ENCODE results near the gene DDX39A. TPM values are rescaled to one million over a fixed set of nuclear protein-coding genes. Genes with fewer than 3 reads are reported as not detected.
"Not testable (repeated sequence)": the region's sequence is repeated elsewhere in the genome, so short reads cannot be mapped to it uniquely, and the experiment has no call there.

The DDX39A gene
- total RNA-seq, 1 donor from 2014 or later: 92.5 TPM

GRCh38 chr19:14391156-14391821 lies 27.9 kb downstream of the DDX39A start:
- DNase-seq (ENCODE audit: low read depth, low spot score): no peak

GRCh38 chr19:14390548-14390947 lies 28.6 kb downstream of the DDX39A start:
- DNase-seq (ENCODE audit: low read depth, low spot score): no peak

GRCh38 chr19:14385492-14385891 lies 33.6 kb downstream of the DDX39A start:
- DNase-seq (ENCODE audit: low read depth, low spot score): no peak

DNA sequence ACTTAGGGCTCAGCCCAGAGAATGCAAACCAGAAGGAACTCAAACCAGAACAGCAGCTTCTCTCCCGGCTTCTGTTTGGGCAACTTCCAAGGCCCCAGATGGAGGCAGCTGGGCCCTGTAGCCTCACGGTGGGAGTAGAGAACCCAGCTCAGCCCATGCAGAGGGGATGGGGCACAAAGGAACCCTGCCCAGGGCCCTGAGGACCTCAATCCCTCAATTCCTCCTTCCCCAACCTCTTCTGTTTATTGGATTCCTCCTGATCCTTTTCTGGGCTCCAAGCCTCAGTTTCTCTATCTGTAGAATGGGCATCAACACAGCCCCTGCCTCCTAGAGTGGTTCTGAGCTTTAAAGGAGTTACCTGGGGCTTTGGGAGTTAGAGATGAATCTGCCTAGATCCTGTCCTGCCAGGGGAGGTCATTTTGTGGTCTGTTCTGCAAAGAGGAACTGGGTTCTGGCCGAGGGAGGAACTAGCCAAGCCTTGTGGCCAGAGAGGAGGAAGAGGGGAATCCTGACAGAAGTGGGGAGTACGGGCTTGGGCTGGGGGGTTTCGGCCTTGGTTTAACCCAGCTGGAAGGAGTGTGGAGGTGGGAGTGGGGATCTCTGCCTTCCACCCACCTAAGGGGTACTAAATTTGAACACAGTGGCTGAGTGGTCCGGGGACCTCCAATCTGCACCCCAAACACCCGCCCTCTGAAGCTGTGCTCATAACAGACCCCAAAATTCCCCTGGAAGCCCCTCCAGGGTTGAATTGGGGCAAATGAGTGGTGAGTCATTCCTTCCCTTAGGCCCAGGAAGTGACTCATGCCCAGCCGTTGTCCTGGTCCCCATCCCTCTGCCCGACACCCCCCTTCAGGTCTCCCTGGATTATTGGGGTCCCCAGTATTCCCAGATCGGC lies 35.2 kb downstream of the DDX39A start:
- DNase-seq (ENCODE audit: low read depth, low spot score): no peak

GRCh38 chr19:14381689-14382474 lies 37.3 kb downstream of the DDX39A start:
- no peak for DNase-seq (ENCODE audit: low read depth, low spot score)

DNA sequence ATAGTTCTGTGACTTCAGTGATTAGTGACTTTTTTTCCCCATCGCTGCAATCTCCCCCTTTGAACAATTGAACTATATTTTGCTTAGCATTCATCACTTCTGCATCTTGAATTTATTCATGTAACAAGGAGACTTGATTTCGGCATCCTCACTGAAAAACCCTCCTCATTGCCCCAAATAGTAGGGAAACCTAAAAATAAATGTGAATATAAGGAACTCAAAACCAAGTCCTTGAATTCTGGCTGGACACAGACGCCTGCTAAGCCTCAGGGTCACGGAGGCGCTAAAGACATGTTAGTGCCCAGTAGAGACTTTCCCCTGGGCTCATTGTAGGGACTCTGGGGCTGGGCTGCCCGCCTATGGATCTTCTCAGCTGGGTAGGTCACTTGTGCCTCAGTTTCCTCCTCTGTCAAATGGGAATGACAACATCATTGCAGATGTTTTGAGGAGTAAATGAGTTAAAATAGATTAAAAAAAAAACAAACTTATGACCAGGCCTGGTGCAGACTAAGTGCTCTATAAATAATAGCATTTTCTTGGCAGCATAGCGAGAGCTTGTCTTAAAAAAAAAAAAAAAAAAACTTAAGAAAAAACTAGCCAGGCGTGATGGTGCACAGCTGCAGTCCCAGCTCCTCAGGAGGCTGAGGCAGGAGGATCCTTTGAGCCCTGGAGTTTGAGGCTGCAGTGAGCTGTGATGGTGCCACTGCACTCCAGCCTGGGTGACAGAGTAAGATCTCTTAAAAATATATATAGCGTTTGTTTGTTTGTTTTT lies 39.7 kb downstream of the DDX39A start:
- DNase-seq (ENCODE audit: low read depth, low spot score): no peak

GRCh38 chr19:14378890-14379289 lies 40.3 kb downstream of the DDX39A start:
- DNase-seq (ENCODE audit: low read depth, low spot score): no peak

GRCh38 chr19:14377883-14378328 lies 41.2 kb downstream of the DDX39A start:
- DNase-seq (ENCODE audit: low read depth, low spot score): no peak

DNA sequence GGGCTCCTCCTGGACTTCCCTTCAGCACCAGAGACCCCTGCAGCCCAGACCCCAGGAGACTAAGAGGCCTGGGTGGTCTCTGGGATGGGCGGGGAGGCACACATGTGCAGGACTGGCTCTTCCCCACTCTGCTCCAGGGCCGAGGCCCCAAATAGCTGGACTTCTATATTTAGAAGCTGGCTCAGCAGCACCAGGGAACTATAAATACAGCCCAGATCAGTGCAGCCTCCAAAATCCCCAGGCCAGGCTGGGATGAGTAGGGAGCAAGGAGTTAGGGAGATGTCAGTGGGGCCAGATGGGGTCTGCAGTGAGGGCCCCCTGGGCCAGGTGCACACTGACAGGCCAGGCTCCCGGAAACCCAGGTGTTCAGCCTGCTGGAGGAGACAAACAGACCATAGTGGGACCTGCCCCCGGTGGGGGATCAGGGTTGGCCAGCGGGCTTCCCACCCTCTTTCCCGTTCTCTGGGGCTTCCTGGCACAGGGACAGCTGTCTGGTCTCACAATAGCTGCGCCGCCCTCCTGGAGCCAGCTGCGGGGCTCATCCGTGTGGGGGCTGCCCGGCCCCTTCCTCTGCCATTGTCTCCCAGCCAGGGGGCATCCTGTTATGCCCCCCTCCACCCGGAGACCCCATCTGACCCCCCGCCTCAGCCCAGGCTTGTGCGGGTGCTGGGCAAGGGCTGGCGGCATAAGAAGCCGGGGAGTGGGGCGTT lies 43.4 kb downstream of the DDX39A start:
- DNase-seq (ENCODE audit: low read depth, low spot score): no peak

DNA sequence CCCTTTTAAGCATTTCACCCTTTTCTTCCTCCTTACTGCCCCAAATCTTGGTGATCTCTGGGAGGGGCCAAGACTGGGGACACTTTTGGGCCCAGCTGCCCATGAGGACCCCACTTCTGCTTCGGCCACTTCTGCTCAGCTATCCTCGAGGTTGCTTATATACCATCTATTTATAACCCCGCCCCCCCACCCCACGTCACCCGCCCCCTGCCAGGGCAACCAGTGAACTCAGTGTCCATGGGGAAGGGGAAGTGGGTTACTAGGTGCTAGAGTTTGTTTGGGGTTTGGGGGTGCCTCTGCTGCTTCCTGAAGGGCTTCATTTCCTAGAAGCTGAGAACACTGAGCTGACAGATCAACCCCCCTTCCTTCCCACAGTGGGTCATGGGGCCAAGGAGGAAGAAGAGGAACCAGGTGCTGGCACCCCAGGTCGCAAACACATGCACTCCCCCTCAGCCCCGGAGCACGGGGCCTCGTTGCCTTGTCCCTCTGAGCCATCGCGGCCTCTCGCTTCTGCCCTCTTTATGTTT lies 44.0 kb downstream of the DDX39A start:
- DNase-seq (ENCODE audit: low read depth, low spot score): no peak

- not testable (repeated sequence) for DNase-seq (ENCODE audit: low read depth, low spot score)
Observed at GRCh38 chr19:14374313-14374712, 44.8 kb downstream of the DDX39A start.

- not testable (repeated sequence) for DNase-seq (ENCODE audit: low read depth, low spot score)
Observed at GRCh38 chr19:14372384-14373077, 46.6 kb downstream of the DDX39A start.

DNA sequence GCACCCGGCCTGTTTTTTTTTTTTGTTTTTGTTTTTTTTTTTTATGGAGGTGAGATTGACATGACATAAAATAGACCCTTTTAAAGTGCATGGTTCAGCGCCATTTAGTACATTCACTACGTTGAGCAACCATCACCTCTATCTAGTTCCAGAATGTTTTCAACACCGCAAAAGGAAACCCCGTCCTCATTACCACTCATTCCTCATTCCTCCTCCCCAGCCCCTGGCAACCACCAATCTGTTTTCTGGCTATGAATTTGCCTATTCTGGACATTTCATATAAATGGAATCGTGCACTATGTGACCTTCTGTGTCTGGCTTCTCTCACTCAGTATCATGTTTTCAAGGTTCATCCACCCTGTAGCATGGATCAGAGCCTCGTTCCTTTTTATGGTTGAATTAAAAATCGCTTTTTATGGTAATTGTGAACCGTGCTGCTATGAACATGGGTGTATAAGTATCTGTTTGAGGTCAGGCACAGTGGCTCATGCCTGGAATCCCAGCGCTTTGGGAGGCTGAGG lies 47.8 kb downstream of the DDX39A start:
- DNase-seq (ENCODE audit: low read depth, low spot score): no peak

DNA sequence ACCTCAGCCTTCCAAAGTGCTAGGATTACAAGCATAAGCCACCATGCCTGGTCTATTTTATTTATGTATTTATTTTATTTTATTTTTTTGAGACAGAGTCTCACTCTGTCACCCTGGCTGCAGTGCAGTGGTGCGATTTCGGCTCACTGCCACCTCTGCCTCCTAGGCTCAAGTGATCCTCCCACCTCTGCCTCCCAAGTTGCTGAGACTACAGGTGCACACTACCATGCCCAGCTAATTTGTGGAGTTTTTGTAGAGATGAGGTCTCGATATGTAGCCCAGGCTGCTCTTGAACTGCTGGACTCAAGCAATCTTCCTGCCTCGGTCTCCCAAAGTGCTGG lies 48.2 kb downstream of the DDX39A start:
- no peak for DNase-seq (ENCODE audit: low read depth, low spot score)

DNA sequence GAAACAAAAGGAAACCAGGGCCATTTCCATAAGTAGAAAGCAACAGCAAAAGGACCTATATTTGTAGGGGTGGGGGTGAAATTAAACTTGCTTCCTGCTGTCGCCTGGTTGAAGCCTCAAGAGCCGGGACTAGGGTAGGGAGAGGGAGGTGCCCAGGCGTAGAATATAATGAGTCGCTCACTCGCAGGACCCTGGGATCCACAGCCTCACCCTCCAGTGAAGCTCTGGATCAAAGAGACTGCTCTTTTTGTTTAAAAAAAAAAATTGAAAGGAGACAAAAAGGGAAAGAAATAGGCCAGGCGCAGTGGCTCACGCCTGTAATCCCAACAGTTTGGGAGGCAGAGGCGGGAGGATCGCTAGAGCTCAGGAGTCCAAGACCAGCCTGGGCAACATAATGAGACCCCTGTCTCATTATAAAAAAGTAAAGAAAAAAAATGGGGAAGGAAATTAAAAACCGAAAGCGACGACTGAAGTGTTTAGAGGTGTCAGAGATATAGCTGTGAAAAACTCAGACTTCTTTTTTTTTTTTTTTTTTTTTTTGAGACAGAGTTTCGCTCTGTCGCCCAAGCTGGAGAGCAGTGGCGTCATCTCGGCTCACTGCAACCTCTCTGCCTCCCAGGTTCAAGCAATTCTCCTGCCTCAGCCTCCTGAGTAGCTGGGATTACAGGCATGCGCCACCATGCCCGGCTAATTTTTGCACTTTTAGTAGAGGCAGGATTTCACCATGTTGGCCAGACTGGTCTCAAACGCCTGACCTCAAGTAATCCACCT lies 48.8 kb downstream of the DDX39A start:
- no peak for DNase-seq (ENCODE audit: low read depth, low spot score)

GRCh38 chr19:14369399-14370168 lies 49.6 kb downstream of the DDX39A start:
- no peak for DNase-seq (ENCODE audit: low read depth, low spot score)

- no peak for DNase-seq (ENCODE audit: low read depth, low spot score)
Observed at GRCh38 chr19:14368011-14368513, 51.1 kb downstream of the DDX39A start.

DNA sequence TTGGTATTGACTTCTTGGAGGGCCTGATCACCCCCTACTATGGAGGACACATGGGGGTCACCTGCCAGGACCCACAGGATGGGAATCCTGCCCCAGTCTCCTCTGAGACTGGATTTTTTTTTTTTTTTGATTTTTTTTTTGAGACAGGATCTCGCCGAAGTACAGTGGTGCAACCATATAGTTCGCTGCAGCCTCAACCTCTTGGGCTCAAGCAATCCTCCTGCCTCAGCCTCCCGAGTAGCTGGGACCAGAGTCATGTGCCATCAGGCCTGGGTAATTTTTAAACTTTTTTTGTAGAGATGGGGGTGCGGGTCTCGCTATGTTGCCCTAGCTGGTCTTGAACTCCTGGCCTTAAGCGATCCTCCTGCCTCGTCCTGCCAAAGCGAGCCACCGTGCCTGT lies 52.1 kb downstream of the DDX39A start:
- DNase-seq (ENCODE audit: low read depth, low spot score): no peak

Measured in pulmonary artery endothelial cell (primary cell).